NCI-H2081 (cell line): ENCODE measurements around the gene WSB2.
A peak's percentile ranks its signal among the peaks of the same experiment; 100 is the strongest.

Experiments used
- DNase-seq, 2 experiments: peaks; one replicate each; lab custom pipeline; 2025; lab: John Stamatoyannopoulos, UW

WSB2 gene

GRCh38 chr12:118061873-118062843 lies 1.2 kb upstream of the WSB2 start:
- no peak for DNase-seq

GRCh38 chr12:118060301-118061010 lies 523 bp downstream of the WSB2 start:
- peak in 1 of 2 experiments; percentile 15 for DNase-seq

GRCh38 chr12:118059341-118060191 lies 1.4 kb downstream of the WSB2 start:
- no peak for DNase-seq

- no peak for DNase-seq
These were observed 2.1 kb downstream of the WSB2 start for GRCh38 chr12:118058881-118059280.

GRCh38 chr12:118058227-118058626 lies 2.8 kb downstream of the WSB2 start:
- no peak for DNase-seq

GRCh38 chr12:118055865-118056773 lies 4.9 kb downstream of the WSB2 start:
- peak; percentile 23 to 74 for DNase-seq

- DNase-seq: peak; percentile 18 to 26
These were observed 5.8 kb downstream of the WSB2 start for GRCh38 chr12:118055144-118055557.

GRCh38 chr12:118053071-118053985 lies 7.7 kb downstream of the WSB2 start:
- DNase-seq: no peak

- DNase-seq: no peak
These were observed 8.5 kb downstream of the WSB2 start for GRCh38 chr12:118052324-118053070.

GRCh38 chr12:118050972-118051910 lies 9.7 kb downstream of the WSB2 start:
- DNase-seq: no peak

GRCh38 chr12:118046430-118046829 lies 14.5 kb downstream of the WSB2 start:
- no peak for DNase-seq

GRCh38 chr12:118044577-118044976 lies 16.4 kb downstream of the WSB2 start:
- no peak for DNase-seq

GRCh38 chr12:118044075-118044474 lies 16.9 kb downstream of the WSB2 start:
- DNase-seq: no peak

- DNase-seq: no peak
These were observed 18.9 kb downstream of the WSB2 start for GRCh38 chr12:118042091-118042490.

GRCh38 chr12:118038137-118038536 lies 22.8 kb downstream of the WSB2 start:
- peak in 1 of 2 experiments; percentile 31 for DNase-seq

GRCh38 chr12:118036672-118037411 lies 24.1 kb downstream of the WSB2 start:
- no peak for DNase-seq
